Brain microvascular endothelial cell (primary cell): Measurements from ENCODE around the gene FAIM2.

Experiments used
- DNase-seq: peaks from one replicate; pipeline ENCODE4 v3.0.0-alpha.2; 2020
- H3K27ac ChIP-seq: fragments of 250-450 bp; sonication (Bioruptor Pico); 2 replicates; pipeline ENCODE4 v1.5.1; 2020; ENCODE audit warnings: mild to moderate bottlenecking, moderate library complexity
- H3K27me3 ChIP-seq: fragments of 250-450 bp; sonication (Bioruptor Pico); replicated peaks from 2 replicates; pipeline ENCODE4 v1.5.1; 2020; ENCODE audit warnings: mild to moderate bottlenecking
- H3K36me3 ChIP-seq: fragments of 250-450 bp; sonication (Bioruptor Pico); replicated peaks from 2 replicates; pipeline ENCODE4 v1.5.1; 2020; ENCODE audit warnings: mild to moderate bottlenecking
- H3K4me3 ChIP-seq: 2 replicates; pipeline ENCODE4 v1.5.1; 2011; ENCODE audit warnings: low read depth, mild to moderate bottlenecking, control low read depth, low read length, moderate library complexity
- CTCF ChIP-seq: IDR thresholded peaks from 2 replicates; pipeline ENCODE4 v1.5.1; 2011; ENCODE audit warnings: low read depth, mild to moderate bottlenecking, moderate library complexity, low read length, control low read depth, inconsistent platforms; ENCODE audit errors: missing control alignments
- in situ Hi-C: cut with HindIII; loops from 2 replicates; pipeline ENCODE4 v1.10.0; 2017; ENCODE audit warnings: low sequenced_read_pairs, low pct_ligation_motif_present

Gene FAIM2

GRCh38 chr12:49917166-49917787, 13.6 kb upstream of the FAIM2 start:
- in situ Hi-C loops: no loop called here
- no peak for TF ChIP-seq CTCF

GRCh38 chr12:49916129-49916919, 12.6 kb upstream of the FAIM2 start:
- Histone ChIP-seq H3K36me3 (no peaks in the 10 kb centered on the region), H3K27ac (no peak overlapping the region), H3K4me3 (no peak overlapping the region), H3K27me3 (no peaks in the 10 kb centered on the region)
- in situ Hi-C loops: no loop called here
- no peak for TF ChIP-seq CTCF
- no peak for DNase-seq

More at GRCh38 chr12:49917166-49917787, 13.6 kb upstream of the FAIM2 start:
- H3K36me3 ChIP-seq: no peaks in the 10 kb centered on the region
- no peak for DNase-seq
- H3K27me3 ChIP-seq: no peaks in the 10 kb centered on the region
- H3K27ac ChIP-seq: no peak overlapping the region
- H3K4me3 ChIP-seq: no peak overlapping the region

- DNase-seq: no peak
- in situ Hi-C loops: no loop called here
- H3K27me3 ChIP-seq: no peaks in the 10 kb centered on the region
- TF ChIP-seq CTCF: no peak
- no peak overlapping the region for H3K27ac ChIP-seq
- no peaks in the 10 kb centered on the region for H3K36me3 ChIP-seq
- no peak overlapping the region for H3K4me3 ChIP-seq
Observed at GRCh38 chr12:49912345-49913255, 8.9 kb upstream of the FAIM2 start.

GRCh38 chr12:49911213-49911605, 7.5 kb upstream of the FAIM2 start:
- Histone ChIP-seq H3K27me3 (no peaks in the 10 kb centered on the region), H3K4me3 (no peak overlapping the region), H3K36me3 (no peaks in the 10 kb centered on the region), H3K27ac (no peak overlapping the region)
- DNase-seq: no peak
- TF ChIP-seq CTCF: no peak
- in situ Hi-C loops: no loop called here

GRCh38 chr12:49910331-49911212, 6.9 kb upstream of the FAIM2 start:
- no peaks in the 10 kb centered on the region for H3K27me3 ChIP-seq
- H3K36me3 ChIP-seq: no peaks in the 10 kb centered on the region
- H3K4me3 ChIP-seq: no peak overlapping the region
- H3K27ac ChIP-seq: no peak overlapping the region
- no peak for TF ChIP-seq CTCF
- in situ Hi-C loops: no loop called here
- no peak for DNase-seq
